ENCODE data around the gene TARBP2. TPM values are rescaled to one million over a fixed set of nuclear protein-coding genes. Genes with fewer than 3 reads are reported as not detected.

The TARBP2 gene
- total RNA-seq: 10 to 100 TPM; 11.7 to 22.5 (median 15.4) TPM
- polyA plus RNA-seq: 10 to 100 TPM; 43.0 to 50.1 TPM

- peak within 1 kb of the TSS; percentile 96 to 99 (median 98) for H3K27ac ChIP-seq
- FAIRE-seq: peak; percentile 95
- peak; percentile 91 to 98 (median 98) for DNase-seq
- H3K4me3 ChIP-seq: peak within 1 kb of the TSS; percentile 48 to 80 (median 68)
- TF ChIP-seq, protein P1, sequence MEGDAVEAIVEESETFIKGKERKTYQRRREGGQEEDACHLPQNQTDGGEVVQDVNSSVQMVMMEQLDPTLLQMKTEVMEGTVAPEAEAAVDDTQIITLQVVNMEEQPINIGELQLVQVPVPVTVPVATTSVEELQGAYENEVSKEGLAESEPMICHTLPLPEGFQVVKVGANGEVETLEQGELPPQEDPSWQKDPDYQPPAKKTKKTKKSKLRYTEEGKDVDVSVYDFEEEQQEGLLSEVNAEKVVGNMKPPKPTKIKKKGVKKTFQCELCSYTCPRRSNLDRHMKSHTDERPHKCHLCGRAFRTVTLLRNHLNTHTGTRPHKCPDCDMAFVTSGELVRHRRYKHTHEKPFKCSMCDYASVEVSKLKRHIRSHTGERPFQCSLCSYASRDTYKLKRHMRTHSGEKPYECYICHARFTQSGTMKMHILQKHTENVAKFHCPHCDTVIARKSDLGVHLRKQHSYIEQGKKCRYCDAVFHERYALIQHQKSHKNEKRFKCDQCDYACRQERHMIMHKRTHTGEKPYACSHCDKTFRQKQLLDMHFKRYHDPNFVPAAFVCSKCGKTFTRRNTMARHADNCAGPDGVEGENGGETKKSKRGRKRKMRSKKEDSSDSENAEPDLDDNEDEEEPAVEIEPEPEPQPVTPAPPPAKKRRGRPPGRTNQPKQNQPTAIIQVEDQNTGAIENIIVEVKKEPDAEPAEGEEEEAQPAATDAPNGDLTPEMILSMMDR (IDR thresholded peaks at IDR 0.05): no peak
- H3K9me3 ChIP-seq: no peaks in the 10 kb centered on the region
- WGBS, 2 donors: 0 to 1% methylated on average over 59 to 74 of the region's 74 CpGs
- peaks cover 0 to 12% (median 0%) of the 10 kb centered on the region in 3 donors for H3K36me3 ChIP-seq
- peak; percentile 84 to 91 (median 86) for ATAC-seq
- no peaks in the 10 kb centered on the region for H3K27me3 ChIP-seq
- peaks cover 0 to 19% (median 7%) of the 10 kb centered on the region in 3 donors for H3K4me1 ChIP-seq
- intact Hi-C loops (cut with DNase I): no loop called here
Measured at GRCh38 chr12:53500776-53501614, at the start of gene TARBP2. Gene TARBP2, plus strand, starts transcription at chr12:53501283. Its CDS starts 126 bp downstream, at chr12:53501409.

- FAIRE-seq: peak; percentile 77
- 0 to 1% methylated on average over 29 to 32 of the region's 32 CpGs for WGBS, 2 donors
- DNase-seq: peak; percentile 96 to 99 (median 98)
- TF ChIP-seq, protein P1 (IDR thresholded peaks at IDR 0.05): peak; percentile 64 to 79 (median 68)
- ATAC-seq: peak; percentile 94 to 97 (median 95)
- Histone ChIP-seq H3K36me3 (peaks cover 9 to 24% (median 13%) of the 10 kb centered on the region in 3 donors), H3K4me1 (peaks cover 7 to 15% (median 10%) of the 10 kb centered on the region in 3 donors), H3K27me3 (no peaks in the 10 kb centered on the region), H3K27ac (peak within 1 kb of the TSS; percentile 69 to 94 (median 88)), H3K9me3 (no peaks in the 10 kb centered on the region), H3K4me3 (peak within 1 kb of the TSS; percentile 49 to 71 (median 62))
- intact Hi-C loops (cut with DNase I): no loop called here
Measured at GRCh38 chr12:53451661-53452158, 49.4 kb upstream of the TARBP2 start, which contains the start of gene PCBP2. Gene PCBP2, plus strand, starts transcription at chr12:53452102. Its CDS starts 2,699 bp downstream, at chr12:53454801.

DNA sequence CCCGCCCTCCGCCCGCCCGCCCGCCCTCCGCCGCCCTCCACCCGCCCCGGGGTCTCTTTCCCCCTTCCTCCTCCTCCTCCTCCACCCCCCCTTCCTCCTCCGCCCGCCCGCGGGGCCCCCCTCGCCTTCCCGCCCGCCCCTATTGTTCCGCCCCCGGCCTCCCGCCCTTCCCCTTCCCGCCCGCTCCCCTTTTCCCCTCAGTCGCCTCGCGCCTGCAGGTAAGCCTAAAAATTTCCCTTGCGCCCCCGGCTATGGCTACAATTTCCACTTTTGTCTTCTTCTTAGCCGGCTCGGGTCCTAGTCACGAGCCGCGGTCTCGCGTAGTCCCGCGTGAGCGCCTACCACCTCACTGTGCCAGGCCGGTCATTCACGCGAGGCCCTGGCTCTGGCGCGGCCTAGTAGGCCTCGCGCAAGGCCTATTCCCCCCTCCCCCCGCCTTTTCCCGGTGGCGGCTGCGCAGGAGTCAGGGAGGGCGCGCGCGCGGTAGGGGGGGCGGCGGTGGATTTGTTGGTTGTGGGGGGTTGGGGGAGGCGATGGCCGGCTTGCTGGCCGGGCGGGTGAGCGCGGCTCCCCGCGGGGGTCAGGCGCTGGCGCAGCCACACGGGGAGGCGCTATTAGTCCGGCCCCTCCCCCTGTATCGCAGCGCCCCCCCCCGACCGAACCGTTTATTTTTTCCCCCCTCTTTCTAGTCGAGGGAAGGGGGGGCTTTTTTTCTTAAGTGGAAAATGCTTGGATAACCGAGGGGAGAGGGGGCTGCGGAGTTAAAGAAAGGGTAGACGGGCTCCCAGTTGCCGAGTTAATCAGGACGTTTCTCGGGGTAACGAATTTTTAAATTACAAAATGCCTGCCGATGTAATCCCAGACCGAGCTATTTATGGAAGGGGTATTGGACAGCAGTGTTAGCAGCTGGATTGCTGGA lies 48.7 kb upstream of the TARBP2 start:
- ATAC-seq: peak; percentile 72 to 83 (median 76)
- no peaks in the 10 kb centered on the region for H3K27me3 ChIP-seq
- TF ChIP-seq, protein P1 (IDR thresholded peaks at IDR 0.05): no peak
- peak; percentile 86 to 92 (median 88) for DNase-seq
- peak overlapping the region; percentile 69 to 94 (median 88) for H3K27ac ChIP-seq
- WGBS, 2 donors: 0 to 1% methylated on average over 41 to 66 of the region's 82 CpGs
- H3K4me1 ChIP-seq: peaks cover 7 to 15% (median 10%) of the 10 kb centered on the region in 3 donors
- H3K4me3 ChIP-seq: peak overlapping the region; percentile 49 to 71 (median 62)
- no peak for FAIRE-seq
- H3K36me3 ChIP-seq: peaks cover 9 to 30% (median 20%) of the 10 kb centered on the region in 3 donors
- H3K9me3 ChIP-seq: no peaks in the 10 kb centered on the region
- intact Hi-C loops (cut with DNase I): no loop called here

DNA sequence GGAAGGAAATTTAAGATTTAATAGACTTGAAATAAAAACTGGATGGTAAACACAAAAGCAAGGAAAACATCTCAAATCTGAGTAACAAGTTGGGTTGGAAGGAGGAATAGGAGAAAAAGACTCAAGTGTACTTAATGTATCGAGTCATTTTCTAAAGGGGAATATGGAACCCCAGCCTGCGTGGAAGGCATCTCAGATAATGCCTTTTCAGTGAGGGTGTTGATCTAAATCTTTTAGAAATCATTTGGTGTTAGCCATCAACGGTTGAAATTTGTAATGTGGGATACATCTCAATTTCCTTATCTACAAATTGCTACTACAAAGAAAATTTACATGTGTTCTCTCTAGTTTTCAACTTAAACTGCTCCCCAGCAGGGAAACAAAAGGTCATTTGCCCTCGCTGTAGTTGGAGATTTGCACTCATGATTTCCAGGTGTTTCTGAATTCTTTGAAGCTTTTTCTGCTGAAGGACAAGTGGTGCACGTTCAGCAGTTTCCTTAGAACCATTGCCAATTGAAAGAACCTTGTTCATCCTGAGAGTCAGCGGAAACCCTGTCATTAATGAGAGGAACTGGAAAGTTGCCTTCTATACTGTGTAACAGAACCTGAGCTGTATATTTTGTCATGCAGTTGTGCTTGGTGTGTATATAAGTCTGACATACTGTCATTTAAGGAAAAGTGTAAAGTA lies 47.0 kb upstream of the TARBP2 start:
- H3K27ac ChIP-seq: no peak overlapping the region
- no peak for DNase-seq

More for the DNA sequence above, 47.0 kb upstream of the TARBP2 start:
- FAIRE-seq: no peak
- Histone ChIP-seq H3K36me3 (peaks cover 15 to 47% (median 30%) of the 10 kb centered on the region in 3 donors), H3K9me3 (no peaks in the 10 kb centered on the region), H3K4me1 (peaks cover 7 to 15% (median 10%) of the 10 kb centered on the region in 3 donors), H3K27me3 (no peaks in the 10 kb centered on the region), H3K4me3 (peak overlapping the region in 1 of 4 donors; percentile 65)
- TF ChIP-seq, protein P1 (IDR thresholded peaks at IDR 0.05): no peak
- 11 to 15% methylated on average over 6 of the region's 6 CpGs for WGBS, 2 donors
- intact Hi-C loops (cut with DNase I): no loop called here
- no peak for ATAC-seq
